Activated naive CD4-positive, alpha-beta T cell treated with anti-CD3 and anti-CD28 coated beads, Interleukin-2, amount 10 ng/mL, durations not matched to agents 7 days and 5 days (primary cell): ENCODE data around the gene TRABD2B.

Experiments
- CTCF ChIA-PET: fragments of 350-600 bp; sonication (Branson Sonifier 250); formaldehyde crosslinking; loops from one replicate; lab custom pipeline; 2021; ENCODE audit warnings: antibody characterized with exemption; lab: Charles Lee
- DNase-seq: peaks from one replicate; pipeline ENCODE4 v3.0.0-alpha.2; 2020
- H3K27ac Mint-ChIP-seq: one replicate; pipeline ENCODE4 v1.8.0; 2021; ENCODE audit warnings: mild to moderate bottlenecking, moderate library complexity, mixed read lengths
- H3K27me3 Mint-ChIP-seq: one replicate; pipeline ENCODE4 v1.8.0; 2021; ENCODE audit warnings: mild to moderate bottlenecking, mixed read lengths
- H3K36me3 Mint-ChIP-seq: one replicate; pipeline ENCODE4 v1.8.0; 2021; ENCODE audit warnings: mixed read lengths
- H3K4me1 Mint-ChIP-seq: one replicate; pipeline ENCODE4 v1.8.0; 2021; ENCODE audit warnings: mixed read lengths
- H3K4me3 Mint-ChIP-seq: one replicate; pipeline ENCODE4 v1.8.0; 2021; ENCODE audit warnings: mild to moderate bottlenecking, moderate library complexity, mixed read lengths
- H3K9me3 Mint-ChIP-seq: one replicate; pipeline ENCODE4 v1.8.0; 2021; ENCODE audit warnings: mixed read lengths

The TRABD2B gene

DNA sequence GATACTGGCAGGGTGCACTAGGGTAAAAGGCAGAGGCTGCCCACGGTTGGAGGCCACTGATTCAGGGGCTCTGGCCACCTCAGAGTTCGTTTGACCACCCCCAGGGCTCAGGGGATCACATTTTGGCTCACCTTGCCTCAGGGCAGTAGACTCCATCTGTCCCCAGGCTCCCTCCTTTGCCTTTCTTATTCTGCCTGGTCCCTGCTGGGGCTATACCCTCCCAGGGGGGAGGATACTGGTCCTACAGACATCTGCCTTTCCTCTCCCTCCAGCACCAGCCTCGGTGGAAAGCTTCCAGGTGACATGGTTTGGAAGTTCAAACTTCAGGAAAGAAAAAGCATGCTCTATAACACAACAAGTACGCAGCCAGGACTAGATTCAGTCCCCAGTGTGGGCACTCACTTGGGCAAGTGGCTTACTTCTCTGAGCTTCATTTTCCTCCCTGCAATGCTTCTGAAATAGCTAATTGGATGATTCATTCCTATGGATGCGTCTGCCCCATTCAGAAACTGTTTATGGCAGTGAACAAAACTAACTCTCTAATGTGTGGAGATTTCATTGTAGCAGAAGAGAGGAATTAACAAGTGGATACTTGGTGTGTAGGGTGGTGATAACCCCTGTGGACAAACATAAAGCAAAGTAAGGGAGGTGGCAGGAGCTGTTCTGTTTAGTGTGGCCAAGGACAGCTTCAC, 154.8 kb downstream of the TRABD2B start:
- Mint-ChIP-seq H3K4me1 (no peaks in the 10 kb centered on the region), H3K4me3 (no peak overlapping the region), H3K36me3 (no peaks in the 10 kb centered on the region), H3K27me3 (peaks cover 25% of the 10 kb centered on the region), H3K27ac (no peak overlapping the region), H3K9me3 (no peaks in the 10 kb centered on the region)
- DNase-seq: no peak
- CTCF ChIA-PET: no interaction called here

- Mint-ChIP-seq H3K27me3 (peaks cover 23% of the 10 kb centered on the region), H3K36me3 (no peaks in the 10 kb centered on the region), H3K27ac (no peak overlapping the region), H3K4me1 (no peaks in the 10 kb centered on the region), H3K4me3 (no peak overlapping the region), H3K9me3 (no peaks in the 10 kb centered on the region)
- DNase-seq: no peak
- CTCF ChIA-PET: interaction anchor here (0.8 kb wide), 1 partner anchor 13 kb away, joined by 4 read pairs; no protein-coding TSS in a partner anchor
Measured at GRCh38 chr1:47841356-47841755, 155.8 kb downstream of the TRABD2B start.

DNA sequence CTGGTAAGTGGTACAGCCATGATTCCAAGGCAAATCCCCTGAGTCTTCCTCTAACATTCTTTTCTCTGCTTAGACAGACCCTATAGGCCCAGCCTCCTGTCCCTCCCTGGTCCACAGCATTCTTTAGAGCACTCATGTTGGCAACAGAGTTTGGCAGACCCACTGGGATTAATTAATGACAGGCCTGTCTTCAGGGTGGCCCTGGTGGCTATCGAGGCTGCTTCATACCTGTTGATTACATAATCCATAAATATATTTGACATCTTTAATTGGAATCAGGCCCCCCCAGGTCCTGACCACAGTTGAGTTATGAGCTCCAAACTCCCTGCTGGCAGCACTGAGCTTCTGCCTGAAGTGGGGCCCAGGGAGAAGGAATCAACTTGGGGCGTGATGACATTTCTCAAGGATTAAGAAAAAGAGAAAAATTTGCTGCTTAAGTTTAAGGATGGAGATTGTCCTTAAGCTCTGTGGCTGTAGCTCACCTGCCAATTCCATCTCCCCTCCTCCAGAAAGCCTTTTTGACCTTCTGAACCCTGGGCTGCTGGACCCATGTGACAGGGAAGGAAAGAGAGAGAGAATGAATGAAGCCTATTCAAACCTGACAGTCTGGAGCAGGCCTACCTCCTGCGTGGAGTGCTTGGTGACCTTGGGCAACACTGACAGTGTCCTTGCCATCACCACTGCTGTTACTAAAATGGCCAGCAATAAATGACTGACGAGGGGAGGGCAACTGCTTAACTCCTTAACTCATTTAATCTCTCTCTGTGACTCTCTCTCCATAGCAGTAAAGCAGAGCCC, 156.6 kb downstream of the TRABD2B start:
- Mint-ChIP-seq H3K36me3 (no peaks in the 10 kb centered on the region), H3K4me3 (no peak overlapping the region), H3K27ac (no peak overlapping the region), H3K27me3 (peaks cover 20% of the 10 kb centered on the region), H3K9me3 (peaks cover 2% of the 10 kb centered on the region), H3K4me1 (no peaks in the 10 kb centered on the region)
- CTCF ChIA-PET: no interaction called here
- no peak for DNase-seq

DNA sequence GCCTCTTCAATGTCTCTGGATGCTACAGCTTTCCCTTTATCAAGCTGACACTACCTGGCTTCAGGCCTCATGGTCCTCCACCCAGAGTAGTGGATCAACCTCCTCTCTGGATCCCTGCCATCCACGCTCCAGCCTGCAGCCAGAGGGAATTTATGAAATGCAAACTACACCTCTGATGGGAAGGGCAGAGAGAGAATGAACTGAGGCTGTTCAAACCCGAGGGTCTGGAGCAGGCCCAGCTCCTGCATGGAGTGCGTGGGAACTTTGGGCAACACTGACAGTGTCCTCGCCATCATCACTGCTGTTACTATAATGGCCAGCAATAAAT, 157.8 kb downstream of the TRABD2B start:
- no peak overlapping the region for H3K4me3 Mint-ChIP-seq
- no peak for DNase-seq
- CTCF ChIA-PET: no interaction called here
- no peaks in the 10 kb centered on the region for H3K36me3 Mint-ChIP-seq
- H3K27me3 Mint-ChIP-seq: peaks cover 20% of the 10 kb centered on the region
- no peaks in the 10 kb centered on the region for H3K4me1 Mint-ChIP-seq
- no peak overlapping the region for H3K27ac Mint-ChIP-seq
- H3K9me3 Mint-ChIP-seq: peaks cover 7% of the 10 kb centered on the region

GRCh38 chr1:47838562-47839432, 158.4 kb downstream of the TRABD2B start:
- Mint-ChIP-seq H3K27me3 (peaks cover 19% of the 10 kb centered on the region), H3K27ac (no peak overlapping the region), H3K36me3 (no peaks in the 10 kb centered on the region), H3K4me1 (no peaks in the 10 kb centered on the region), H3K9me3 (peaks cover 7% of the 10 kb centered on the region), H3K4me3 (no peak overlapping the region)
- no peak for DNase-seq
- CTCF ChIA-PET: no interaction called here

- CTCF ChIA-PET: no interaction called here
- Mint-ChIP-seq H3K9me3 (peaks cover 7% of the 10 kb centered on the region), H3K36me3 (no peaks in the 10 kb centered on the region), H3K4me3 (no peak overlapping the region), H3K27me3 (peaks cover 14% of the 10 kb centered on the region), H3K4me1 (no peaks in the 10 kb centered on the region), H3K27ac (no peak overlapping the region)
- DNase-seq: no peak
Measured at GRCh38 chr1:47837866-47838561, 159.2 kb downstream of the TRABD2B start.

DNA sequence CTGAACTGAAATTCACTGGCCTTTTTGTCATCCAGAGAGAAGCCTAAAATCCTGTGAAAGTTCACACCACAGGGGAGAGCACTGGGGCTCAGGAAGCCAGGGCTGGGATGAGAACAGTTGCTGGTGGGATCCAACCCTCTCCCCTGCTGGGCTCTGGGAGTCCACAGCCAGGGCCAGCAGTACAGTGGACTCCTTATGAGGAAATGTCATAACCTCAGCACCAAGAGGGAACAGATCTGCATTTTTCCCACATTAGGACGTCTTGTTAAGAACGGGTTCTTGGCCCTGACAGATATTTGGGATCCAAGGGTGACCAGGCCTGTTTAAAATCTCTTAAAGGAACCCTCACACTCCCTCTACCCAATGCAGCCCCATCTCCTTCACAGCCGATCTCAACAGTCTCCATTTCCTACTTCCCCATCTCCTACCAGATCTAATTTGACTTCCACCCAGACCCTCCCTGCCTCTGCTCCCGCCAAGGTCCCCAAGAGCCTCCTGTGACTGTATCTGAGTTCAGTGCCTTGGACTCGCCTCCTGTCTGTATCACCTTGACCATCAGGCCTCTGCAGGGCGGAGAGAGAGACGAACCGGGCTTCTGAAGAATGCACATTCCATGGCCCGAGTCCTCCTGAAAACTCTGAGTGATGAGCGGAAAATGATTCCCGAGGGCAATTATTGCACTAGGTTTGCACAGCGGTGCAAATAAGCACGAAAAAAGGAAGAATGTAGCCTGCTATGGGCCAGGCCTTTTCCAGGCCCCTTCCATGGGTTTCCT, 159.9 kb downstream of the TRABD2B start:
- Mint-ChIP-seq H3K4me1 (no peaks in the 10 kb centered on the region), H3K27me3 (peaks cover 10% of the 10 kb centered on the region), H3K27ac (no peak overlapping the region), H3K4me3 (no peak overlapping the region), H3K9me3 (peaks cover 7% of the 10 kb centered on the region), H3K36me3 (no peaks in the 10 kb centered on the region)
- CTCF ChIA-PET: no interaction called here
- DNase-seq: no peak

- Mint-ChIP-seq H3K9me3 (peaks cover 7% of the 10 kb centered on the region), H3K4me3 (no peak overlapping the region), H3K27ac (no peak overlapping the region), H3K27me3 (peaks cover 4% of the 10 kb centered on the region), H3K36me3 (no peaks in the 10 kb centered on the region), H3K4me1 (no peaks in the 10 kb centered on the region)
- CTCF ChIA-PET: no interaction called here
- no peak for DNase-seq
Measured at GRCh38 chr1:47835409-47835808, 161.8 kb downstream of the TRABD2B start.

DNA sequence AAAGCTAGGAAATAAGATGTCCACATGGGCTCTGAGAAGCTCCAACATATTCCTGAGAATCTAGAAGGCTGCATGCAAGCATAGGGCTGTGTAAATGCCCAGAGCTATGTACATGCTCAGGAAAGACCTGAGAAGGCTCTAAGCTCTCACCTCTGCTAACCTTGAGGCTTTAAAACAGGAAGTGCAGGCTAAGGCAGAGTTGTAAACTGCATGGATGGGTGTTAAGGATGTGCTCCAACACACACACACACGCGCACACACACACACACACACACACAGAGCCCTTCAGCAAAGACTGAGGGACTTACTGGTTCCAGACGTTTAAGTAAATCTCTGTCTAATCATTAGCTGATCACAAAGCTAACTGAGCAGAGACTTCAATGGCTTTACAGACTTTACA, 162.9 kb downstream of the TRABD2B start:
- Mint-ChIP-seq H3K36me3 (no peaks in the 10 kb centered on the region), H3K27ac (no peak overlapping the region), H3K4me1 (no peaks in the 10 kb centered on the region)

GRCh38 chr1:47830641-47831333, 166.4 kb downstream of the TRABD2B start:
- DNase-seq: no peak
- Mint-ChIP-seq H3K36me3 (no peaks in the 10 kb centered on the region), H3K4me3 (no peak overlapping the region), H3K27me3 (peaks cover 4% of the 10 kb centered on the region), H3K27ac (no peak overlapping the region), H3K9me3 (peaks cover 6% of the 10 kb centered on the region), H3K4me1 (no peaks in the 10 kb centered on the region)
- CTCF ChIA-PET: no interaction called here

More for the DNA sequence above, 162.9 kb downstream of the TRABD2B start:
- no peak overlapping the region for H3K4me3 Mint-ChIP-seq
- CTCF ChIA-PET: no interaction called here
- peaks cover 7% of the 10 kb centered on the region for H3K9me3 Mint-ChIP-seq
- H3K27me3 Mint-ChIP-seq: peaks cover 4% of the 10 kb centered on the region
- DNase-seq: no peak

GRCh38 chr1:47830021-47830420, 167.2 kb downstream of the TRABD2B start:
- DNase-seq: no peak

DNA sequence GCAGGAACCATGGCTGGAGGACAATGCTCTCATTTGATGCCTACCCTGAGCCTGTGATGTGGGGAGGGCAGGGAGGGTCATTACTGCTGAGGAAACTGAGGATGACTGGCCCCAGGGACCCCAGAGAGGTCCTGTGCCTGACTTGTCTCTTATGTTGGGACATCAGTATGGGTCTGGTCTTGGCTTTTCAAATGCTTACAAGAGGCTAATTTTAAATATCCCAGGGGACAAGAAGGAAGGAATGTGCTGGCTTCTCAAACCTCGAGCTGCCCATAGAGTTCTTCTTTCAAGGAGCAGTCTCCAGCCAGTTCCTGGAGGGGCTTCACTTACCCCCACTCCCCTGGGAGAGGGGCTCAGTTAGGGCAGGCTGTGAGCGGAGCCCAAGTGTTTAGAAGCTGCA, 168.2 kb downstream of the TRABD2B start:
- H3K4me3 Mint-ChIP-seq: no peak overlapping the region
- no peak for DNase-seq
- CTCF ChIA-PET: no interaction called here
- no peaks in the 10 kb centered on the region for H3K4me1 Mint-ChIP-seq
- no peaks in the 10 kb centered on the region for H3K9me3 Mint-ChIP-seq
- no peak overlapping the region for H3K27ac Mint-ChIP-seq
- peaks cover 4% of the 10 kb centered on the region for H3K27me3 Mint-ChIP-seq
- no peaks in the 10 kb centered on the region for H3K36me3 Mint-ChIP-seq

More at GRCh38 chr1:47830021-47830420, 167.2 kb downstream of the TRABD2B start:
- H3K27me3 Mint-ChIP-seq: peaks cover 4% of the 10 kb centered on the region
- CTCF ChIA-PET: no interaction called here
- H3K36me3 Mint-ChIP-seq: no peaks in the 10 kb centered on the region
- H3K4me1 Mint-ChIP-seq: no peaks in the 10 kb centered on the region
- no peaks in the 10 kb centered on the region for H3K9me3 Mint-ChIP-seq
- no peak overlapping the region for H3K4me3 Mint-ChIP-seq
- H3K27ac Mint-ChIP-seq: no peak overlapping the region

GRCh38 chr1:47827109-47827508, 170.1 kb downstream of the TRABD2B start:
- Mint-ChIP-seq H3K9me3 (no peaks in the 10 kb centered on the region), H3K4me3 (no peak overlapping the region), H3K27me3 (no peaks in the 10 kb centered on the region), H3K4me1 (no peaks in the 10 kb centered on the region), H3K36me3 (no peaks in the 10 kb centered on the region), H3K27ac (no peak overlapping the region)
- CTCF ChIA-PET: no interaction called here
- no peak for DNase-seq
